Adipose tissue (tissue), 3 donors: ENCODE measurements around the gene PPP4R1. TPM values are rescaled to one million over a fixed set of nuclear protein-coding genes. Genes with fewer than 3 reads are reported as not detected.

Experiments
- H3K27ac ChIP-seq: one replicate; pipeline ENCODE4 v1.5.1; 2013; ENCODE audit warnings: low read depth, low read length
- WGBS, 3 donors: extraction: QIAGEN DNeasy Blood & Tissue Kit; methylation state at CpG; one replicate each; pipeline ENCODE4 v1.1.7; 2013; 5-methylcytosine and 5-hydroxymethylcytosine counted together
- polyA plus RNA-seq, 3 donors: library from polyadenylated mRNA; stranded (reverse); fragments of 200-250 nt; gene quantifications; one replicate each; pipeline ENCODE4 v1.2.3, GENCODE V29; 2013
- donor health status: healthy with polysubstance abuse.
- donor health status: Bipolar disorder and iron deficiency.
- donor health status: healthy.

The PPP4R1 gene
- polyA plus RNA-seq, 3 donors: 18.0 to 26.8 (median 24.6) TPM

- H3K27ac ChIP-seq: no peak overlapping the region
- whole genome bisulfite sequencing, 3 donors: 89 to 92% (median 92%) methylated on average over 4 of the region's 4 CpGs
These were observed 51.8 kb downstream of the PPP4R1 start for GRCh38 chr18:9562584-9562983.

GRCh38 chr18:9561759-9562158, 52.6 kb downstream of the PPP4R1 start:
- WGBS, 3 donors: 70 to 89% (median 78%) methylated on average over 2 of the region's 2 CpGs
- no peak overlapping the region for H3K27ac ChIP-seq

- 68 to 98% (median 95%) methylated on average over 6 of the region's 6 CpGs for WGBS, 3 donors
- H3K27ac ChIP-seq: no peak overlapping the region
These were observed 55.1 kb downstream of the PPP4R1 start for GRCh38 chr18:9559253-9559652.

- WGBS, 3 donors: 84 to 87% (median 87%) methylated on average over 4 of the region's 4 CpGs
- no peak overlapping the region for H3K27ac ChIP-seq
These were observed 55.8 kb downstream of the PPP4R1 start for GRCh38 chr18:9558387-9559064.

- no peak overlapping the region for H3K27ac ChIP-seq
- 92 to 95% (median 93%) methylated on average over 13 of the region's 13 CpGs for WGBS, 3 donors
These were observed 57.0 kb downstream of the PPP4R1 start for GRCh38 chr18:9557250-9557943.

- H3K27ac ChIP-seq: no peak overlapping the region
- WGBS, 3 donors: 91 to 96% (median 93%) methylated on average over 4 of the region's 4 CpGs
These were observed 61.7 kb downstream of the PPP4R1 start for GRCh38 chr18:9552616-9553015.

GRCh38 chr18:9552191-9552590, 62.2 kb downstream of the PPP4R1 start:
- WGBS, 3 donors: 88 to 95% (median 94%) methylated on average over 3 of the region's 3 CpGs
- H3K27ac ChIP-seq: no peak overlapping the region

- no peak overlapping the region for H3K27ac ChIP-seq
- 88 to 94% (median 94%) methylated on average over 4 of the region's 4 CpGs for WGBS, 3 donors
These were observed 63.9 kb downstream of the PPP4R1 start for GRCh38 chr18:9550429-9550828.

- 63 to 93% (median 90%) methylated on average over 7 of the region's 7 CpGs for WGBS, 3 donors
- no peak overlapping the region for H3K27ac ChIP-seq
These were observed 65.0 kb downstream of the PPP4R1 start for GRCh38 chr18:9549405-9549804.

GRCh38 chr18:9547782-9548181, 66.6 kb downstream of the PPP4R1 start:
- no peak overlapping the region for H3K27ac ChIP-seq
- WGBS, 3 donors: 95 to 97% (median 95%) methylated on average over 7 of the region's 7 CpGs

GRCh38 chr18:9546468-9546867, 67.9 kb downstream of the PPP4R1 start:
- WGBS, 3 donors: 84 to 91% (median 87%) methylated on average over 6 of the region's 6 CpGs
- H3K27ac ChIP-seq: no peak overlapping the region

GRCh38 chr18:9545029-9545428, 69.3 kb downstream of the PPP4R1 start:
- WGBS, 3 donors: 79 to 84% (median 79%) methylated on average over 5 of the region's 5 CpGs

GRCh38 chr18:9542924-9543323, 71.4 kb downstream of the PPP4R1 start:
- H3K27ac ChIP-seq: no peak overlapping the region
- WGBS, 3 donors: 67 to 87% (median 85%) methylated on average over 4 of the region's 4 CpGs

More at GRCh38 chr18:9545029-9545428, 69.3 kb downstream of the PPP4R1 start:
- no peak overlapping the region for H3K27ac ChIP-seq

GRCh38 chr18:9539938-9540337, 74.4 kb downstream of the PPP4R1 start:
- WGBS, 3 donors: 90 to 92% (median 91%) methylated on average over 8 of the region's 8 CpGs
- H3K27ac ChIP-seq: no peak overlapping the region

- WGBS, 3 donors: 93 to 98% (median 95%) methylated on average over 6 of the region's 6 CpGs
These were observed 75.1 kb downstream of the PPP4R1 start for GRCh38 chr18:9539283-9539682.

GRCh38 chr18:9537677-9538076, 76.7 kb downstream of the PPP4R1 start:
- 60 to 91% (median 86%) methylated on average over 6 of the region's 6 CpGs for WGBS, 3 donors
- H3K27ac ChIP-seq: no peak overlapping the region

More at GRCh38 chr18:9539283-9539682, 75.1 kb downstream of the PPP4R1 start:
- no peak overlapping the region for H3K27ac ChIP-seq

- no peak overlapping the region for H3K27ac ChIP-seq
- 95 to 96% (median 95%) methylated on average over 17 to 19 of the region's 24 CpGs for WGBS, 3 donors
These were observed 77.8 kb downstream of the PPP4R1 start for GRCh38 chr18:9536354-9537152.

GRCh38 chr18:9535430-9535991, 78.8 kb downstream of the PPP4R1 start:
- WGBS, 3 donors: 85 to 94% (median 87%) methylated on average over 27 of the region's 27 CpGs
- no peak overlapping the region for H3K27ac ChIP-seq

- no peak overlapping the region for H3K27ac ChIP-seq
- WGBS, 3 donors: 94 to 97% (median 94%) methylated on average over 11 of the region's 11 CpGs
These were observed 79.5 kb downstream of the PPP4R1 start for GRCh38 chr18:9534844-9535243.
